Fibroblast of peridontal ligament (primary cell): ENCODE measurements around the gene IRF4.

Experiments
- DNase-seq: peaks from one replicate; pipeline ENCODE4 v3.0.0-alpha.2; 2010; ENCODE audit errors: extremely low read depth

Gene IRF4

GRCh38 chr6:398065-398464, 6.5 kb downstream of the IRF4 start:
- no peak for DNase-seq

DNA sequence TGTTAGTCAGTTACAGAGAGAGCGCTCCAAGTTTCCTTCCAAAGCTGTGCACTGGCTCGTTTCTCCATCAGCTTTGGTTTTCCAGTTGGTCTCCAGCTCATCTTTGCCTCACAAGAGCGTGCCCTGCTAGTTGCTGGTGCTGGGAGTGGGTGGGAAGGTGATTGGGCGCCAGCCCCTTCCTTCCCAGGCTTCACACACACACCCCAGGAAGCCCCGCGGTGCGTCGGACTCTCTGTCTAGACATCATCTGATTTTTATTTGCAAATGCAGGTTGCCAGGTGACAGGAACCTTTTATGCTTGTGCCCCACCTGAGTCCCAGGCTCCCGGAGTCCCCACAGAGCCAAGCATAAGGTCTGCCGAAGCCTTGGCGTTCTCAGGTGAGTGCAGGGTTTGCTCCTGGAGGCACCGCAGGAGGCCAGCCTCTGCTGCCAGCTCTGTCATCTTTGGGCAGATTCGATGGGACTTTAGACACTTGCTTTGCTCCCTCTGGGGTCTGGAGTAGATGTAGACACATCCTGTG, 7.1 kb downstream of the IRF4 start:
- no peak for DNase-seq

- no peak for DNase-seq
Observed at GRCh38 chr6:399785-400534, 8.4 kb downstream of the IRF4 start.

DNA sequence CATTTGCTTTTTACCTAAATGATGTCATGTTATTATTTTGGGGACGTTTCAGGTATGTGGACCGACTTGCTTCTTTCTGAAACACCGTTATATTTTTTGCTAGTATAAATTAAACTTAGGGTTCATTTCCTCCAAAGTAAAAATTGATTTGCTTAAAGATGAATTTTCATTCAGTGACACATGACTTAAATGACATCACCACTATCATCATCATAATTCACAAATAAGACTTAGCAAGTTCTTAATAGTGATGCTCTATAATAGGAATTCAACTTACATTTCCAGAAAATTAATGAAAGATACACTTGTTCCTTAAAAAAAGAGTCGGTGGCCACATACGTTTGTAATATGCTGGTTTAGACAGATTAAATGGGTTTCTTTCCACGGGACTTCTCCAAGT, 9.3 kb downstream of the IRF4 start:
- DNase-seq = no peak

DNA sequence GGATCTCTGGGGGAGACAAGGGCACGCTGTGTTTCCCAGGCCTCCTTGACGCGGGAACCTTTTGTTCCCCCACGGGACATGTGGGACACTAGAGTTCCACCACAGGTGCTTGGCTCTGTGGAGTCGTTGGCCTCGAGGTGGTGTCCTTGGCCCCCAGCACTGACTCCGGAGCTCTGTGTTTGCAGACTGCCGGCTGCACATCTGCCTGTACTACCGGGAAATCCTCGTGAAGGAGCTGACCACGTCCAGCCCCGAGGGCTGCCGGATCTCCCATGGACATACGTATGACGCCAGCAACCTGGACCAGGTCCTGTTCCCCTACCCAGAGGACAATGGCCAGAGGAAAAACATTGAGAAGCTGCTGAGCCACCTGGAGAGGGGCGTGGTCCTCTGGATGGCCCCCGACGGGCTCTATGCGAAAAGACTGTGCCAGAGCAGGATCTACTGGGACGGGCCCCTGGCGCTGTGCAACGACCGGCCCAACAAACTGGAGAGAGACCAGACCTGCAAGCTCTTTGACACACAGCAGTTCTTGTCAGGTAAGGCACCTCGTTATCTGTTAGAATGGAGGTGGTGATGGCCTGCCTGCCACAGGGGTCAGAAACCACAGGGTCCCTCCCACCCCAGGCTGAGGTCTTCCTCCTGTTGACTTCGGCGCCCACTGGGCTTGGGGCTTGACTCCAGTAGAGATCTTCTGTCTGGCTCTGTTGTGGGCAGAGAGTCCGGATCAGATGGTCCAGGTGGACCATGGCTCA, 9.9 kb downstream of the IRF4 start:
- no peak for DNase-seq

DNA sequence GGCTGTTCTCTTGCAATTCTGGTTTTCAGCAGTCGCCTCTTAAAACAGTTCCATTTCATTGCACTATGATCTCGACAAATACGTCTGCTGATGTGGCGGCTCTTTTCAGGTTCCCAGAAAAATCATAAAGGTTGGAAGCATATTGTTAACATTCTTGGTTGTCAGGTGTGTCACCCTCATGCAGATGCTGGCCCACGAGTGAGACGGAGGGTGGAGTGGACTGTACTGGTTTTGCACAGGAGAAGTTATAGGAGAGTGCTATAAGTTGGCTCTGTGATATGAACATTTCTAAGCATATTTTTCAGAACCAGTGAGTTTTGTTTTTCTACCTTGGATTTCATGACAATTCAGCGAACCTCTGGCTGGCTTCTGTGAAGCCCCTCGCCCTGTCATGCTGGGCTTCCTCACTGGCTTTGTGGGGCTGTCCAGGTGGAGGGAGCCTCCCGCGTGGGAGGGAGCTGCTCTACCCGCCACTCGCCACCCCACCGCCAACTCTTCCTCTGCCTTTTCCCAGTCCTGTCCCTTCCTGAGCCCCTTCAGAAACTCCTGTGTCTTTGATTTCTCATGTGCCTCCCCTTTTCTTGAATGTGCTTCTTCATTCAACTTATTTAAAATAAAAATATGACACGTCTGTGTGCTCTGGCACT, 10.6 kb downstream of the IRF4 start:
- no peak for DNase-seq

DNA sequence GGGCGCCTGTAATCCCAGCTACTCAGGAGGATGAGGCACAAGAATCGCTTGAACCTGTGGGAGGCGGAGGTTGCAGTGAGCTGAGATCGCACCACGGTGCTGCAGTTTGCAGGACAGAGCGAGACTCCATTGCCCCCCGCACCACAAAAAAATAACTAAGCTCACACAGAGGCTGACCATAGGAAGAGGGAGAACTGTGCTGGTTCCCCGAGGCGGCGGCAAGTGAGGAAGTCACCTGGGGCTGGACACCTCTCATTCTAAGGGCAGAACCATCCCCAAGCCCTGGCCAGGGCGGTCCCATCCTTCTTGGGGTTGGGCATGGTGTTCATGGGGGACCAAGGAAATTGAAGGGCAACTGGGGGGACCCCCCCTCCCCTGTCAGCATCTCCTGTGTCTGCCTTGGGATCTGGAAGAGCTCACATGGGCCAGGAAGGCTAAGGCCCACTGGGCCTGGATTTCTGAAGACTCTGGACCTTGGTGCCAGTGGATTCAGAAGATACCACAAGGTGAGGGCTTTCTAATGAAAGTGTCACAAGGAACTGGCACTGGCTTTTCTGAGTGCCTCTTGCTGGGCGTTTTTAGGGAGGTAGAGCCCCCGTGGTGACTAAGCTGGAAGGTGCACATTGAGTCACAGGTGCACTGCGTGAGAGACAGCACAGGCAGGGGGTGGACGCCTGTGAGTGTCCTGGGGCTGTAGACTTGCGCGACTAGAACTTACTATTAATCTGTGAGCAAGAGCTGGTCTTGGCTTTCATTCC, 11.5 kb downstream of the IRF4 start:
- no peak for DNase-seq

GRCh38 chr6:403659-404655, 12.4 kb downstream of the IRF4 start:
- no peak for DNase-seq

DNA sequence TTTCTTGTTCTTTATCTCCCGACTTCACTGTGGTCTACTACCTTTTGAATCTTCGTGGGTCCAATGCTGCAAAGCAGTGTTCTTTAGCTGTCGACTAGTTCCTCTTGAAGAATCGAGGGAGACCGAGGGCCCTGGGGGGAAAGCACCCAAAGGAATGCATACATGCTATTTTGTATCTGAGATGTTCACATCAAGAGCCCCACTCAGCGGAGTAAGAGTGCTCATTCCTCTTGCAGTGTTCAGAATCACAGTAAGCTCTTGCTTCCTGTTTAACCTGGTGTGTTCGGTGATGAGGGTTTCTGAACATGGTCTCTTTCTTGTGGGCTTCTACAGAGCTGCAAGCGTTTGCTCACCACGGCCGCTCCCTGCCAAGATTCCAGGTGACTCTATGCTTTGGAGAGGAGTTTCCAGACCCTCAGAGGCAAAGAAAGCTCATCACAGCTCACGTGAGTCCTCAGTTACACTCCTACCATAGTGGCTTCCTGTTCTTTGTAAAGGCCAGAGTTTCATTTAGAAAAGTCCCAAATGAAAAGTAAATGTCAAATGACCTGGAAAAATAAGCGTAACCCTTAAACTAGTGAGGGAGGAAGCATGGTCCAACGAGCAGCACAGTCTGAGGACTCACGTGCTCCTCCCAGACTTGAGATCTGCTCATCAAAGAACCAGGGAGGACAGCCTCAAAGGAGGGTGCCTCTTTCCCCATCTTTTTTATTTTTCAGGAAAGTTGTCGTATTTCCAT, 13.3 kb downstream of the IRF4 start:
- no peak for DNase-seq

GRCh38 chr6:408148-408547, 16.6 kb downstream of the IRF4 start:
- no peak for DNase-seq

- peak; percentile 17 for DNase-seq
Observed at GRCh38 chr6:408599-409102, 17.1 kb downstream of the IRF4 start.

DNA sequence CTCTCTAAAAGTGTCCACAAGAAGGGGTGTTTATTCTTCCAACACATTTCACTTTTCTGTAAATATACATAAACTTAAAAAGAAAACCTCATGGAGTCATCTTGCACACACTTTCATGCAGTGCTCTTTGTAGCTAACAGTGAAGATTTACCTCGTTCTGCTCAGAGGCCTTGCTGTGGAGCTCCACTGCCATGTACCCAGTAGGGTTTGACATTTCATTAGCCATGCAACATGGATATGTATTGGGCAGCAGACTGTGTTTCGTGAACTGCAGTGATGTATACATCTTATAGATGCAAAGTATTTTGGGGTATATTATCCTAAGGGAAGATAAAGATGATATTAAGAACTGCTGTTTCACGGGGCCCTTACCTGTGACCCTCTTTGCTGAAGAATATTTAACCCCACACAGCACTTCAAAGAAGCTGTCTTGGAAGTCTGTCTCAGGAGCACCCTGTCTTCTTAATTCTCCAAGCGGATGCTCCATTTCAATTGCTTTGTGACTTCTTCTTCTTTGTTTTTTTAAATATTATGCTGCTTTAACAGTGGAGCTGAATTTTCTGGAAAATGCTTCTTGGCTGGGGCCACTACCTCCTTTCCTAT, 17.9 kb downstream of the IRF4 start:
- no peak for DNase-seq

DNA sequence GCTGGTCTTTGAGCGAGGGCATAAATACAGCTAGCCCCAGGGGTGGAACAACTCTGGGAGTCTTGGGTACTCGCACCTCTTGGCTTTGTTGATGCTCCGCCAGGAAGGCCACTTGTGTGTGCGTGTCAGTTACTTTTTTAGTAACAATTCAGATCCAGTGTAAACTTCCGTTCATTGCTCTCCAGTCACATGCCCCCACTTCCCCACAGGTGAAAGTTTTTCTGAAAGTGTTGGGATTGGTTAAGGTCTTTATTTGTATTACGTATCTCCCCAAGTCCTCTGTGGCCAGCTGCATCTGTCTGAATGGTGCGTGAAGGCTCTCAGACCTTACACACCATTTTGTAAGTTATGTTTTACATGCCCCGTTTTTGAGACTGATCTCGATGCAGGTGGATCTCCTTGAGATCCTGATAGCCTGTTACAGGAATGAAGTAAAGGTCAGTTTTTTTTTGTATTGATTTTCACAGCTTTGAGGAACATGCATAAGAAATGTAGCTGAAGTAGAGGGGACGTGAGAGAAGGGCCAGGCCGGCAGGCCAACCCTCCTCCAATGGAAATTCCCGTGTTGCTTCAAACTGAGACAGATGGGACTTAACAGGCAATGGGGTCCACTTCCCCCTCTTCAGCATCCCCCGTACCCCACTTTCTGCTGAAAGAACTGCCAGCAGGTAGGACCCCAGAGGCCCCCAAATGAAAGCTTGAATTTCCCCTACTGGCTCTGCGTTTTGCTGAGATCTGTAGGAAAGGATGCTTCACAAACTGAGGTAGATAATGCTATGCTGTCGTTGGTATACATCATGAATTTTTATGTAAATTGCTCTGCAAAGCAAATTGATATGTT, 19.2 kb downstream of the IRF4 start:
- DNase-seq = no peak

GRCh38 chr6:411402-412145, 20.0 kb downstream of the IRF4 start:
- no peak for DNase-seq

GRCh38 chr6:412146-412886, 20.8 kb downstream of the IRF4 start:
- no peak for DNase-seq

DNA sequence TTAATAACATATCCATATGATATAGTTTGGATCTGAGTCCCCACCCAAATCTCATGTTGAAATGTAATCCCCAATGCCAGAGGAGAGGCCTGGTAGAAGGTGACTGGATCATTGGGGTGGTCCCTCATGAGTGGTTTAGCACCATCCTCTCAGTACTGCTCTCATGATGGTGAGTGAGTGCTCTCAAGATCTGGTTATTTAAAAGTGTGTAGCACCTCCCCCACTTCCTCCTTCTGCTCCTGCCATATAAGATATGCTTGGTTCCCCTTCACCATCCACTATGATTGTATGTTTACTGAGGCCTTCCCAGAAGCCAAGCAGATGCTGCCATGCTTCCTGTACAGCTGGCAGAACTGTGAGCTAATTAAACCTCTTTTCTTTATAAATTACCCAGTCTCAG, 22.9 kb downstream of the IRF4 start:
- DNase-seq = no peak

GRCh38 chr6:415087-415486, 23.5 kb downstream of the IRF4 start:
- DNase-seq = no peak
